Esophagus squamous epithelium (tissue), 4 donors: ENCODE results near the gene UBE2J2.

Source experiments
- CTCF ChIP-seq, 6 experiments: fragments of 450-650 bp in 4 of 6; fragments of 200-600 bp in 2 of 6; sonication (generic) in 2 of 6; IDR thresholded peaks; one replicate each; pipeline ENCODE4 v1.5.1; 2016 to 2019; ENCODE audit warnings: antibody characterized with exemption in 6 of 6, mild to moderate bottlenecking in 4 of 6, moderate library complexity in 4 of 6
- POLR2A ChIP-seq, 4 donors: fragments of 450-650 bp; IDR thresholded peaks; one replicate each; pipeline ENCODE4 v1.6.1; 2017; ENCODE audit warnings: antibody characterized with exemption in 4 of 4, mild to moderate bottlenecking in 4 of 4, moderate library complexity in 3 of 4

DNA sequence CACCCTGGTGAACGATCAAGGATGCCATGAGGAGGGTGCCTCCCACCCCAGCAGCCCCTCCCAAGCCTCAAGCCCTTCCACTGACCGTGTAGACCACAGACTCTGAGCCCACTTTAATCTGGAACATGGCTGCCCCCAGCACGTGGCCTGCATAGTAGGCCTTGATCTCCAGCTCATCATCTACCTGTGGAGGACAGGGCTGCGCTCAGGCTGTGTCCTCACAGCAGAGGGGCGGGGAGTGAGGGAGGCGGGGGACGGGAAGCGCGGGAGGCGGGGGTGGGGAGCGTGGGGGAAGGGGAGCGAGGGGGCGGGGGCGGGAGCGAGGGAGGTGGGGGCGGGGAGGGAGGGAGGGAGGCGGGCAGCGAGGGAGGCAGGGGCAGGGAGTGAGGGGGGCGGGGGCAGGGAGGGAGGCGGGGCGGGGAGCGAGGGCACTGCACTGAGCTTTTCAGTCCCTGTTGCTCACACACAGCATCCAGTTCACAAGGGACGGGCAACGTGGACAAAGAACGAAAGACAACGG lies 41.8 kb upstream of the UBE2J2 start:
- TF ChIP-seq CTCF (IDR thresholded peaks at IDR 0.05) (no peak), POLR2A (IDR thresholded peaks at IDR 0.05) (no peak)
